Testis (tissue), 3 donors: ENCODE data around the gene CHD2. TPM values are rescaled to one million over a fixed set of nuclear protein-coding genes. Genes with fewer than 3 reads are reported as not detected.

Experiments used
- DNase-seq: peaks from one replicate; pipeline ENCODE4 v3.0.0-alpha.2; 2019
- H3K27ac ChIP-seq, 2 donors: fragments of 200-600 bp; sonication (generic); one replicate each; pipeline ENCODE4 v1.5.1; 2019
- H3K27me3 ChIP-seq: fragments of 200-600 bp; sonication (generic); one replicate; pipeline ENCODE4 v1.5.1; 2019
- H3K36me3 ChIP-seq: fragments of 200-600 bp; sonication (generic); one replicate; pipeline ENCODE4 v1.5.1; 2017; ENCODE audit warnings: low read depth; ENCODE audit errors: missing control alignments
- H3K4me1 ChIP-seq: fragments of 200-600 bp; sonication (generic); one replicate; pipeline ENCODE4 v1.5.1; 2019
- H3K4me3 ChIP-seq, 2 donors: fragments of 200-600 bp; sonication (generic); one replicate each; pipeline ENCODE4 v1.5.1; 2017 to 2019
- H3K9me3 ChIP-seq: fragments of 200-600 bp; sonication (generic); one replicate; pipeline ENCODE4 v1.5.1; 2017
- CTCF ChIP-seq, 3 experiments: fragments of 450-650 bp in 2 of 3; fragments of 200-600 bp in 1 of 3; sonication (generic) in 1 of 3; IDR thresholded peaks; one replicate each; pipeline ENCODE4 v1.5.1; 2016 to 2019; ENCODE audit warnings: antibody characterized with exemption in 3 of 3, mild to moderate bottlenecking in 2 of 3, moderate library complexity in 1 of 3
- POLR2A ChIP-seq: fragments of 450-650 bp; IDR thresholded peaks from one replicate; pipeline ENCODE4 v1.6.1; 2017; ENCODE audit warnings: antibody characterized with exemption, mild to moderate bottlenecking, moderate library complexity
- WGBS, 2 donors: methylation state at CpG; one replicate each; pipeline ENCODE4 v1.1.5; 2018; 5-methylcytosine and 5-hydroxymethylcytosine counted together
- intact Hi-C: fragments of 100-400 bp; cut with DNase I; formaldehyde crosslinking; loops from one replicate; pipeline ENCODE4 v1.15.1; 2023; ENCODE audit warnings: low total_unique reads
- polyA plus RNA-seq: library from polyadenylated mRNA; stranded (reverse); fragments of 350-450 nt; fragmentation: Illumina TruSeq; extraction: RNeasy Lipid Tissue Mini Kit (QIAGEN cat#74804); gene quantifications from one replicate; pipeline ENCODE4 v1.2.3, GENCODE V29; 2014; ENCODE audit warnings: low read depth, low replicate concordance; ENCODE audit not compliant: insufficient read depth
- total RNA-seq, 2 donors: library from RNA; depleted of rRNA; stranded (reverse); fragments of >200 nt; gene quantifications; one replicate each; pipeline ENCODE4 v1.2.3, GENCODE V29; 2016

The CHD2 gene
- total and polyA plus RNA-seq, 3 donors from 2014 or later: 64.5 to 129 (median 113) TPM

- Histone ChIP-seq H3K9me3 (no peaks in the 10 kb centered on the region), H3K4me3 (no peak overlapping the region), H3K27me3 (no peaks in the 10 kb centered on the region), H3K27ac (no peak overlapping the region), H3K4me1 (peaks cover 62% of the 10 kb centered on the region), H3K36me3 (no peaks in the 10 kb centered on the region)
- intact Hi-C loops: no loop called here
- no peak for TF ChIP-seq CTCF (IDR thresholded peaks at IDR 0.05)
- TF ChIP-seq POLR2A: no peak
- whole genome bisulfite sequencing, 2 donors: 71 to 88% methylated on average over 22 of the region's 23 CpGs
- DNase-seq: no peak
Observed at GRCh38 chr15:93063796-93064690, 163.9 kb downstream of the CHD2 start.

- 73 to 90% methylated on average over 3 to 23 of the region's 23 CpGs for WGBS, 2 donors
- no peak overlapping the region for H3K27ac ChIP-seq
- H3K4me1 ChIP-seq: peaks cover 54% of the 10 kb centered on the region
- H3K4me3 ChIP-seq: no peak overlapping the region
- TF ChIP-seq POLR2A: no peak
- no peak for TF ChIP-seq CTCF (IDR thresholded peaks at IDR 0.05)
- no peaks in the 10 kb centered on the region for H3K27me3 ChIP-seq
- no peak for DNase-seq
- intact Hi-C loops: no loop called here
- no peaks in the 10 kb centered on the region for H3K9me3 ChIP-seq
- H3K36me3 ChIP-seq: no peaks in the 10 kb centered on the region
Observed at GRCh38 chr15:93065641-93066045, 165.5 kb downstream of the CHD2 start.

- TF ChIP-seq CTCF (IDR thresholded peaks at IDR 0.05) (no peak), POLR2A (no peak)
- no peak for DNase-seq
- Histone ChIP-seq H3K36me3 (no peaks in the 10 kb centered on the region), H3K4me3 (no peak overlapping the region), H3K27ac (peak overlapping the region in 1 of 2 donors; percentile 15), H3K27me3 (no peaks in the 10 kb centered on the region), H3K9me3 (no peaks in the 10 kb centered on the region), H3K4me1 (peaks cover 48% of the 10 kb centered on the region)
- intact Hi-C loops: no loop called here
- 86 to 88% methylated on average over 33 to 38 of the region's 38 CpGs for WGBS, 2 donors
Observed at GRCh38 chr15:93066224-93066681, 166.1 kb downstream of the CHD2 start.

- peak overlapping the region; percentile 18 to 62 for H3K27ac ChIP-seq
- no peaks in the 10 kb centered on the region for H3K36me3 ChIP-seq
- intact Hi-C loops: no loop called here
- H3K4me1 ChIP-seq: peaks cover 44% of the 10 kb centered on the region
- TF ChIP-seq CTCF (IDR thresholded peaks at IDR 0.05) (no peak), POLR2A (no peak)
- no peaks in the 10 kb centered on the region for H3K27me3 ChIP-seq
- DNase-seq: no peak
- 53 to 64% methylated on average over 3 to 7 of the region's 7 CpGs for WGBS, 2 donors
- no peaks in the 10 kb centered on the region for H3K9me3 ChIP-seq
- H3K4me3 ChIP-seq: no peak overlapping the region
Observed at GRCh38 chr15:93066834-93067648, 166.9 kb downstream of the CHD2 start.
